Activated CD8-positive, alpha-beta memory T cell treated with anti-CD3 and anti-CD28 coated beads for 1 hour (primary cell): Measurements from ENCODE around the gene TMEM100.

ENCODE experiments used
- DNase-seq, 2 donors: peaks; one replicate each; pipeline ENCODE4 v3.0.0-alpha.2; 2020; ENCODE audit warnings: low read depth in 1 of 2; ENCODE audit errors: extremely low read depth in 1 of 2

TMEM100 gene

GRCh38 chr17:55745258-55745657, 22.6 kb upstream of the TMEM100 start:
- no peak for DNase-seq

- no peak for DNase-seq
Measured at GRCh38 chr17:55743103-55743679, 20.5 kb upstream of the TMEM100 start.

GRCh38 chr17:55742272-55743102, 19.8 kb upstream of the TMEM100 start:
- DNase-seq, result no peak

GRCh38 chr17:55741356-55741700, 18.7 kb upstream of the TMEM100 start:
- no peak for DNase-seq

GRCh38 chr17:55740511-55741355, 18.1 kb upstream of the TMEM100 start:
- DNase-seq, result no peak

GRCh38 chr17:55737976-55738501, 15.4 kb upstream of the TMEM100 start:
- no peak for DNase-seq

- DNase-seq, result no peak
Measured at GRCh38 chr17:55735731-55736405, 13.2 kb upstream of the TMEM100 start.

GRCh38 chr17:55734128-55734781, 11.6 kb upstream of the TMEM100 start:
- no peak for DNase-seq

- no peak for DNase-seq
Measured at GRCh38 chr17:55731586-55732250, 9.1 kb upstream of the TMEM100 start.

GRCh38 chr17:55730808-55731207, 8.1 kb upstream of the TMEM100 start:
- DNase-seq, result no peak

GRCh38 chr17:55730380-55730779, 7.7 kb upstream of the TMEM100 start:
- no peak for DNase-seq

GRCh38 chr17:55729484-55729883, 6.8 kb upstream of the TMEM100 start:
- no peak for DNase-seq

GRCh38 chr17:55728833-55729232, 6.2 kb upstream of the TMEM100 start:
- no peak for DNase-seq

- no peak for DNase-seq
Measured at GRCh38 chr17:55728361-55728760, 5.7 kb upstream of the TMEM100 start.

- DNase-seq, result no peak
Measured at GRCh38 chr17:55727920-55728319, 5.3 kb upstream of the TMEM100 start.

GRCh38 chr17:55727275-55727674, 4.6 kb upstream of the TMEM100 start:
- DNase-seq, result no peak

- DNase-seq, result no peak
Measured at GRCh38 chr17:55726440-55726839, 3.8 kb upstream of the TMEM100 start.

GRCh38 chr17:55723488-55723848, 804 bp upstream of the TMEM100 start:
- no peak for DNase-seq

GRCh38 chr17:55722016-55722736, 488 bp downstream of the TMEM100 start:
- no peak for DNase-seq
